GM12864 (cell line): ENCODE results near the gene ETFRF1.

Experiments used
- DNase-seq: peaks from one replicate; pipeline ENCODE4 v3.0.0-alpha.2; 2011; ENCODE audit warnings: low read depth
- H3K4me3 ChIP-seq: 2 replicates; pipeline ENCODE4 v1.5.1; 2011; ENCODE audit warnings: mild to moderate bottlenecking, low read depth, low read length, control low read depth
- TF ChIP-seq, protein P1 (sequence below): IDR thresholded peaks from 2 replicates; pipeline ENCODE4 v1.5.1; 2011; ENCODE audit warnings: low read depth, mild to moderate bottlenecking, moderate library complexity, low read length, control low read depth, inconsistent platforms; ENCODE audit errors: missing control alignments

The ETFRF1 gene

DNA sequence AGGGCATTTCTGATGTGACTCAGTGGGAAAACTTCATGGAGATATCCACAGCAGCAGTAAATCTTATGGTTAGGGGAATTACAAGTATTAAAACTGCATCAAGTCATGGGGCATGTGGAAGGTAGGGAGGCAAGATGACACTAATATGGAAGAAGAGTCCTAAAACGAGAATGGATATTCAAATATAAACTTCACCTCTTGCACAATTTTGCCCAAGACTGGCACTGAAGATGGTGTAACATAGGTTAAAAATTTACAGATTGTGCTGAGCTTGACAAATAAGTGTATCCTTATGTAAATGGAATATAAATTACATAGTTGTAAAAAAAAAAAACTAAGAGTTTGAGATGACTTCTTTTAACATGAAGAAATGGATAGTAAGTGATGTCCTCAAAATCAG, 12.8 kb downstream of the ETFRF1 start:
- DNase-seq = no peak
- TF ChIP-seq, protein P1, sequence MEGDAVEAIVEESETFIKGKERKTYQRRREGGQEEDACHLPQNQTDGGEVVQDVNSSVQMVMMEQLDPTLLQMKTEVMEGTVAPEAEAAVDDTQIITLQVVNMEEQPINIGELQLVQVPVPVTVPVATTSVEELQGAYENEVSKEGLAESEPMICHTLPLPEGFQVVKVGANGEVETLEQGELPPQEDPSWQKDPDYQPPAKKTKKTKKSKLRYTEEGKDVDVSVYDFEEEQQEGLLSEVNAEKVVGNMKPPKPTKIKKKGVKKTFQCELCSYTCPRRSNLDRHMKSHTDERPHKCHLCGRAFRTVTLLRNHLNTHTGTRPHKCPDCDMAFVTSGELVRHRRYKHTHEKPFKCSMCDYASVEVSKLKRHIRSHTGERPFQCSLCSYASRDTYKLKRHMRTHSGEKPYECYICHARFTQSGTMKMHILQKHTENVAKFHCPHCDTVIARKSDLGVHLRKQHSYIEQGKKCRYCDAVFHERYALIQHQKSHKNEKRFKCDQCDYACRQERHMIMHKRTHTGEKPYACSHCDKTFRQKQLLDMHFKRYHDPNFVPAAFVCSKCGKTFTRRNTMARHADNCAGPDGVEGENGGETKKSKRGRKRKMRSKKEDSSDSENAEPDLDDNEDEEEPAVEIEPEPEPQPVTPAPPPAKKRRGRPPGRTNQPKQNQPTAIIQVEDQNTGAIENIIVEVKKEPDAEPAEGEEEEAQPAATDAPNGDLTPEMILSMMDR = no peak
- H3K4me3 ChIP-seq = no peak overlapping the region

DNA sequence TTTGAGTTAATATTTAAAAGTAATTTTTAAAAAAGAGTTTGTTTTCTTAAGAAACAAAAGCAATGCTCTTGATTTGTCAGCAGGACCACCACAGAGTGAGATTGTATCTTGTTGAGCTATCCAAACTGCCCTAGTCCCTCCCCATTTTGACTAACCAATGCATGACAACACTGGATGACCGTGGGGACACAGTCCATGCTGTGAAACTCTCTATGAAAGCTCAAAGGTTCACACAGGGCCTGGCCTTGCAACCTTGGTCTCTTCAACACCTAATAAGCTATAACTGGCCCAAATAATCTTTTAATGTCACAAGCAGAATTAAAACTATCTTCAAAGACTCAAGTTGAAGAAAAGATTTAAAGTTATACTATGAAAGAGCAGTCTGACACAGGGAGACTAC, 13.5 kb downstream of the ETFRF1 start:
- no peak for DNase-seq
- no peak overlapping the region for H3K4me3 ChIP-seq
- TF ChIP-seq, protein P1 = no peak

DNA sequence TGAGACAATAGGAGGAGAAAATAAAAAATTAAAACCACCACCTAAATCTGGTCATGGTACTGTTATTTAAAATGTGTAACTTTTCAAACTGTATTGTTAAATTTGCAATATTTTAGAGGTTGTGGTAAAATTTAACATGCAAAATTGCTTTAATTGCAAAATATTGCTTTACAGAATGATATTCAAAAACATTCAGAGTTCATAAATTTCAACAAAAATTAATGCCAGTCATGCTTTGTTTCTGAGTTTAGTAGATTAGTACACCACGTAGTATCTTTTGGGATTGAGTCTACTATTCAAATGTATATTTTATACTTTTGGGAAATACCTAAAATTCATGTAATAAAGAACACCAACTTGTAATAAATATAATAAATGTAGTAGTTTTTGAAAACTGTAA, 18.3 kb downstream of the ETFRF1 start:
- DNase-seq = no peak
- TF ChIP-seq, protein P1 = no peak

DNA sequence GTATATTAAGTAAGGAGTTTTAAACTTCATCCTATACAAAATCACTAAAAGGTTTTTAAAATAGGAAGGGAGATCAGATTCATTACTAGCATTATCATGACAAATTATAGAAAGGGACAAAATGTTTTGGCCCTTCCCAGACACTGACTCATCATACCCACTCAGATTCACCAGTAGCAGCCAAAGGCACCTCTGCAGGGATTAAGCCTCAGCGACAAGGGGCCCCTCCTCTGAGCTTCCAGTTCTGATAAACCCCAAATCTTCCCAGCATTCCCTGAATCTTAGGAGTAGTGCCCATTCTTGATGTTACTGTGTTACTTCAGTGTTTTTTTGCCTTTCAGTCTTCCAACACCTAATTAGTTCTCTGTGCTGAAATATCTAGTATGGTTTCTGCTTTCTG, 41.2 kb downstream of the ETFRF1 start:
- TF ChIP-seq, protein P1 = no peak
- no peak overlapping the region for H3K4me3 ChIP-seq
- DNase-seq = no peak

More for the DNA sequence above, 18.3 kb downstream of the ETFRF1 start:
- no peak overlapping the region for H3K4me3 ChIP-seq

DNA sequence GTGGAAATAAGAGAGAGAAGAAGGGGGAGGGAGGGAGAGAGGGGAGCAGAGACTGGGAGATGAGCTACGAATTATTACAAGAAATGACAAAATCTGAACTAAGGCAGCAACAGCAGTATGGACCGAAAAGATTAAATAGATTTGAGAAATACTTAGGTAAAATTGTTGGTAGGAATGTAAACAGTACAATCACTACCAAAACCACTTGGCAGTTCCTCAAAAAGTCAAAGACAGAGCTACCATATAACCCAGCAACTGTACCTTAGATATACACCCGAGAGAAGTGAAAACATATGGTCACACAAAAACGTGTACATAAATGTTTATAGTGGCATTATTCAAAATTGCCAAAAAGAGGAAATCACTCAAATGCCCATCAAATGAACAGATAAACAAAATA, 41.6 kb downstream of the ETFRF1 start:
- H3K4me3 ChIP-seq = no peak overlapping the region
- TF ChIP-seq, protein P1 = no peak
- DNase-seq = no peak

DNA sequence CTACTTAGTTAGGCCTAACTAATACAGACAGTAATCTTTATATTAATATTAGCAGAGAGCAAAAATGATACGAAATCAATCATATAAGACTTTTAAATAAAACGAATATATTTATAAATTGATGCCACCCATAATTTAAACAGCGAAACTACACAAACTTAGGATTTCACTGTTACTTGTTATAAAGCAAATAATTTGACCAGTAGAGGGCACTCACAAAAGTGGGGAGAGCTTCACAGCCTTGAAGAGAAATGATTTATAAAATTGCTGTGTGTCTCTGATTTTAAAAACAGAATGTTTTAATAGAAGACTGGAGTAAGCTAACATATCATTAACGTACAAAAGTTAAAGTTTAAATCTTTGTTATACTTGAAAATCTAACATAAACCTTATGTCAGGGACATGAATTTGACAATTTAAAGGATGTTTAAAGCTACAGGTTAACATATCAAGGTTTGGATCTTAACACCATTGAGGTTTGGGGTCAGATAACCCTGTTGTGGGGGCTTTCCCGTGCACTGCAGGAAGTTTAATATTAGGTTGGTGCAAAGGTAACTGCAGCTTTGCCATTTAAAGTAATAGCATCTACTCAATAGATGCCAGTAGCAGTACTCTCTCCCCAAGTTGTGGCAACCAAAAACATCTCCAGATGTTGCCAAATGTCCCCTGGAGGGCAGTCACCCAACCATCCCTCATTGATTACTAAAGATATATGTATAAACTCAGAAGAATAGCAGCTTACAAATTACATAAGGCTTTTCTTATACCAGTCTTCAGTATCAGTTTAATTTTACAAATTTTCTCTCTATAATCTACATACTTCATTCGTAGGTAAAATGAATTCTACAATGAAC, 46.4 kb downstream of the ETFRF1 start:
- DNase-seq = no peak
- no peak overlapping the region for H3K4me3 ChIP-seq
- TF ChIP-seq, protein P1 = peak; percentile 44
